ENCODE results near the gene RARS1. TPM values are rescaled to one million over a fixed set of nuclear protein-coding genes. Genes with fewer than 3 reads are reported as not detected.

Gene RARS1
- total RNA-seq, 1 experiment from 2014 or later, result 105 TPM

- TF ChIP-seq CTCF (conservative IDR thresholded peaks at IDR 0.05; ENCODE audit: low read depth, low read length) (no peak), EZH2 (IDR thresholded peaks at IDR 0.05; ENCODE audit: borderline replicate concordance, low read depth, low read length, poor library complexity, severe bottlenecking) (no peak)
- Histone ChIP-seq H3K27me3 (replicated peaks; ENCODE audit: insufficient read depth, low read depth, low read length, poor library complexity) (peaks cover 20% of the 10 kb centered on the region), H3K36me3 (ENCODE audit: insufficient read depth, low read length, poor library complexity, severe bottlenecking) (no peaks in the 10 kb centered on the region), H3K9me3 (ENCODE audit: low read depth, low read length, poor library complexity, severe bottlenecking) (no peaks in the 10 kb centered on the region), H3K27ac (ENCODE audit: low read depth, low read length, poor library complexity, severe bottlenecking) (no peak overlapping the region), H3K4me1 (ENCODE audit: insufficient read depth, low read length, poor library complexity, severe bottlenecking) (no peaks in the 10 kb centered on the region), H3K4me3 (ENCODE audit: low read depth, low read length, poor library complexity, severe bottlenecking) (no peak overlapping the region)
- BruUV-seq (replicated peaks), result no TSS peak
- no peak for DNase-seq (ENCODE audit: low spot score)
- intact Hi-C loops (cut with micrococcal nuclease; ENCODE audit: unreplicated experiment), result no loop called here
- CTCF ChIA-PET, result no interaction called here
- POLR2A ChIA-PET (ENCODE audit: low non-redundant PET), result no interaction called here
These were observed 41.6 kb downstream of the RARS1 start for GRCh38 chr5:168527756-168528295.

DNA sequence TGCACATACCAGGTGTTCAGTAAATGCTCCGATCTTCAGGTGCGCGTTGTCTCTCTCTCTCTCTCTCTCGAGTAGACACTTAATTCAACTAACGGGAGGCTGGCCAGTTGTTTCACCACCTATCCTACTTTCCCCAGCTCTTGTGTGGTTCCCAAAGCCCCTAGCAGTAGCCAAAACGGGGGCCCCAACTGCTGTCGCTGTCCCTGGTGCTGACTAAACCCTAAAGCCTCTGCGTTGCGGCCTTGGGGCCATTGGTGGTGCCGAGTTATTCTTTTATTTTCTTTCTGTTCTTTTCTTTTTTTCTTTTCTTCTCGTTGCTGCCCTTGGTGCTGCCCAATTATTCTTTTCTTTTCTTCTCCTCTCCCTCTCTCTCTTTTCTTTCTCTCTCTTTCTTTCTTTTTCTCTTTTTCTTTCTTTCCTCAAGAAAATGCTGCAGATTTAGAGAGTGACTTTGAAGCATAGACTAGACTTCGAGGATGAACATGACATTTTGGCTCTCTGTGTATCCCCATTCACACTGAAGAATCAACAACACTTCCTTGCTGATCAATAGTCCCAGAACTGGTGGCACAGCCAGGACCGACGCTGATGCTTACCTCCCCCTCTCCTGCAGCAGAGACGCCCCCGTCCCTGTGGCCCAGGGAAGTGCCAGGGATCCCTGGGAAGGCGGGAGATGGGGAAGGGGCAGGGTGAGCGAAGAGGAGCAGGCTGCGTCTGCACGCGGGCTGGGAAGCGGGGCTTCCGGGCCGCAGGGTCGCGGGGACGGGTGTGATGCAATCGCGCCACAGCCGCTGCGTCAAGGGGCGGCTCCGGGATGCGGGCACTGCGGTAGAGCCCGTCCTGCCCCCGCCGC is 42.5 kb downstream of the RARS1 start, which contains the start of gene FBLL1:
Gene FBLL1, plus strand, starts transcription at position 785 of the 853 bp plus-strand sequence. CDS start 200 bp downstream, outside the sequence.
- BruUV-seq (replicated peaks), result no TSS peak
- Histone ChIP-seq H3K27ac (ENCODE audit: low read depth, low read length, poor library complexity, severe bottlenecking) (no peak within 1 kb of the TSS), H3K4me1 (ENCODE audit: insufficient read depth, low read length, poor library complexity, severe bottlenecking) (no peaks in the 10 kb centered on the region), H3K9me3 (ENCODE audit: low read depth, low read length, poor library complexity, severe bottlenecking) (no peaks in the 10 kb centered on the region), H3K4me3 (ENCODE audit: low read depth, low read length, poor library complexity, severe bottlenecking) (peak within 1 kb of the TSS; percentile 28), H3K27me3 (replicated peaks; ENCODE audit: insufficient read depth, low read depth, low read length, poor library complexity) (peaks cover 20% of the 10 kb centered on the region), H3K36me3 (ENCODE audit: insufficient read depth, low read length, poor library complexity, severe bottlenecking) (no peaks in the 10 kb centered on the region)
- ChIA-PET CTCF (no interaction called here), POLR2A (ENCODE audit: low non-redundant PET) (no interaction called here)
- intact Hi-C loops (cut with micrococcal nuclease; ENCODE audit: unreplicated experiment), result no loop called here
- DNase-seq (ENCODE audit: low spot score), result peak; percentile 50
- TF ChIP-seq EZH2 (IDR thresholded peaks at IDR 0.05; ENCODE audit: borderline replicate concordance, low read depth, low read length, poor library complexity, severe bottlenecking), result peak; percentile 50
- no peak for TF ChIP-seq CTCF (conservative IDR thresholded peaks at IDR 0.05; ENCODE audit: low read depth, low read length)

DNA sequence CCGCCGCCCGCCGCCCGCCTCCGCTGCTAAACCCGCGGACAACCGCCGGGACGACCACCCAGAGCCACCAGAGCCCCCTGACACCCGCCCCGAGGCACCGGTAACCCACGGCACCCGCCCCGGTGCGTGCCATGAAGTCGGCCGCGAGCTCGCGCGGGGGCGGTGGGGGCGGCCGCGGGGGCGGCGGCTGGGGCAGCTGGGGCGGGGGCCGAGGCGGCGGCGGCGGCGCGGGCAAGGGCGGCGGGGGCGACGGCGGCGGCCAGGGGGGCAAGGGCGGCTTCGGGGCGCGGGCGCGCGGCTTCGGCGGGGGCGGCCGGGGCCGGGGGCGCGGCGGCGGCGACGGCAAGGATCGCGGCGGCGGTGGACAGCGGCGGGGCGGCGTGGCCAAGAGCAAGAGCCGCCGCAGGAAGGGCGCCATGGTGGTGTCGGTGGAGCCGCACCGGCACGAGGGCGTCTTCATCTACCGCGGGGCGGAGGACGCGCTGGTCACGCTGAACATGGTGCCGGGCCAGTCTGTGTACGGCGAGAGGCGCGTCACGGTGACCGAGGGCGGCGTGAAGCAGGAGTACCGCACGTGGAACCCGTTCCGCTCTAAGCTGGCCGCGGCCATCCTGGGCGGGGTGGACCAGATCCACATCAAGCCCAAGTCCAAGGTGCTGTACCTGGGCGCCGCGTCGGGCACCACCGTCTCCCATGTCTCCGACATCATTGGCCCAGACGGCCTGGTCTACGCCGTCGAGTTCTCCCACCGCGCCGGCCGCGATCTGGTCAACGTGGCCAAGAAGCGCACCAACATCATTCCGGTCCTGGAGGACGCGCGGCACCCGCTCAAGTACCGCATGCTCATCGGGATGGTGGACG is 43.3 kb downstream of the RARS1 start:
- BruUV-seq (replicated peaks), result no TSS peak
- Histone ChIP-seq H3K4me1 (ENCODE audit: insufficient read depth, low read length, poor library complexity, severe bottlenecking) (no peaks in the 10 kb centered on the region), H3K27me3 (replicated peaks; ENCODE audit: insufficient read depth, low read depth, low read length, poor library complexity) (peaks cover 20% of the 10 kb centered on the region), H3K4me3 (ENCODE audit: low read depth, low read length, poor library complexity, severe bottlenecking) (no peak overlapping the region), H3K36me3 (ENCODE audit: insufficient read depth, low read length, poor library complexity, severe bottlenecking) (no peaks in the 10 kb centered on the region), H3K27ac (ENCODE audit: low read depth, low read length, poor library complexity, severe bottlenecking) (no peak overlapping the region), H3K9me3 (ENCODE audit: low read depth, low read length, poor library complexity, severe bottlenecking) (no peaks in the 10 kb centered on the region)
- no peak for TF ChIP-seq CTCF (conservative IDR thresholded peaks at IDR 0.05; ENCODE audit: low read depth, low read length)
- TF ChIP-seq EZH2 (IDR thresholded peaks at IDR 0.05; ENCODE audit: borderline replicate concordance, low read depth, low read length, poor library complexity, severe bottlenecking), result no peak
- intact Hi-C loops (cut with micrococcal nuclease; ENCODE audit: unreplicated experiment), result no loop called here
- no peak for DNase-seq (ENCODE audit: low spot score)
- POLR2A ChIA-PET (ENCODE audit: low non-redundant PET), result no interaction called here
- CTCF ChIA-PET, result no interaction called here
